SU-DHL-6 (cell line): ENCODE data around the gene AFG3L2.

Source experiments
- CTCF ChIP-seq: fragments of 200-600 bp; sonication (generic); IDR thresholded peaks from one replicate; pipeline ENCODE4 v1.5.1; 2017; ENCODE audit warnings: antibody characterized with exemption, mild to moderate bottlenecking, low read length, moderate library complexity; ENCODE audit not compliant: insufficient read depth, poor library complexity, severe bottlenecking
- EZH2phosphoT487 ChIP-seq: fragments of 200-600 bp; sonication (generic), shearing (Covaris generic); conservative IDR thresholded peaks from 2 replicates; pipeline ENCODE4 v1.6.1; 2018; ENCODE audit warnings: mild to moderate bottlenecking, antibody characterized with exemption, low read length, moderate library complexity, mixed read lengths

- TF ChIP-seq CTCF (no peak), EZH2phosphoT487 (no peak)
Measured at GRCh38 chr18:12417687-12418086, 40.7 kb upstream of the AFG3L2 start.
